GM12801 (cell line): ENCODE results near the gene NTN5.

Experiments used
- CTCF ChIP-seq: IDR thresholded peaks from one replicate; pipeline ENCODE4 v1.5.1; 2011; ENCODE audit warnings: control low read depth; ENCODE audit not compliant: insufficient read length; ENCODE audit errors: extremely low read depth

Gene NTN5

GRCh38 chr19:48716562-48717291 lies 43.9 kb upstream of the NTN5 start:
- TF ChIP-seq CTCF, result no peak

DNA sequence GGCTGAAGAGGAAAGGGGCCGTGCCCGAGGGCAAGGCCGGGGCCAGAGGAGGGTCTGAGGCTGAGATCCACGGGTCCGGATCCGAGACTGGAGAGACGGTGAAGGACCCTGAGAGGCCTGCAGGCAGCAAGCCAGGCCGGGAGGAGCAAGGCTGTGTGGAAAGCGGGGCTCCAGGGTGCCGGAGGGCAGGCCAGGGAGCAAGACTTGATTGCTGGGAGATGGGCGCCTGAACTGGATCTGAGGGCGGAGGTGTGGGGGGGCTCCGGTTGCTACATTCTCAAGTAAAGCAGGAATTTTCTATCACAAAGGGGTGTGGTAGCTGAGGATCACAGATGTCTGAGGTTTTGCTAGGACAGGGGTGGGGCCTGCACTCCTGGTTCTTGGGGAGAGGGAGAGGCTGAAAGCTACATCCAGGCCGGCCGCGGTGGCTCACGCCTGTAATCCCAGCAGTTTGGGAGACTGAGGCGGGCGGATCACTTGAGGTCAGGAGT lies 42.9 kb upstream of the NTN5 start:
- TF ChIP-seq CTCF, result no peak

- TF ChIP-seq CTCF, result no peak
Observed at GRCh38 chr19:48714759-48715675, 42.2 kb upstream of the NTN5 start.

GRCh38 chr19:48713864-48714755 lies 41.3 kb upstream of the NTN5 start:
- no peak for TF ChIP-seq CTCF

- TF ChIP-seq CTCF, result no peak
Observed at GRCh38 chr19:48713041-48713863, 40.4 kb upstream of the NTN5 start.

GRCh38 chr19:48711106-48711662 lies 38.4 kb upstream of the NTN5 start:
- no peak for TF ChIP-seq CTCF
